Muscle layer of colon (tissue), 2 donors: ENCODE data around the gene WIPF3.

Source experiments
- H3K27ac ChIP-seq: one replicate; pipeline ENCODE4 v1.7.0; 2013; ENCODE audit warnings: low read depth, mild to moderate bottlenecking, low read length, moderate library complexity
- H3K27me3 ChIP-seq, 2 donors: one replicate each; pipeline ENCODE4 v1.7.0; 2013; ENCODE audit warnings: low read length in 2 of 2, mild to moderate bottlenecking in 2 of 2; ENCODE audit not compliant: insufficient read depth in 2 of 2, control insufficient read depth in 1 of 2
- H3K36me3 ChIP-seq: one replicate; pipeline ENCODE4 v1.7.0; 2013; ENCODE audit warnings: mild to moderate bottlenecking, low read length; ENCODE audit not compliant: insufficient read depth
- H3K4me1 ChIP-seq: one replicate; pipeline ENCODE4 v1.7.0; 2013; ENCODE audit warnings: mild to moderate bottlenecking, low read length; ENCODE audit not compliant: insufficient read depth
- H3K4me3 ChIP-seq, 2 donors: one replicate each; pipeline ENCODE4 v1.7.0; 2013; ENCODE audit warnings: low read length in 2 of 2, low read depth in 1 of 2, mild to moderate bottlenecking in 1 of 2, moderate library complexity in 1 of 2
- H3K9ac ChIP-seq: one replicate; pipeline ENCODE4 v1.7.0; 2013; ENCODE audit warnings: low read length
- H3K9me3 ChIP-seq: one replicate; pipeline ENCODE4 v1.7.0; 2013; ENCODE audit warnings: mild to moderate bottlenecking, low read length
- donor health status: abdominal sarcoma.
- donor health status: Adenocarcinoma of cecum.

WIPF3 gene

DNA sequence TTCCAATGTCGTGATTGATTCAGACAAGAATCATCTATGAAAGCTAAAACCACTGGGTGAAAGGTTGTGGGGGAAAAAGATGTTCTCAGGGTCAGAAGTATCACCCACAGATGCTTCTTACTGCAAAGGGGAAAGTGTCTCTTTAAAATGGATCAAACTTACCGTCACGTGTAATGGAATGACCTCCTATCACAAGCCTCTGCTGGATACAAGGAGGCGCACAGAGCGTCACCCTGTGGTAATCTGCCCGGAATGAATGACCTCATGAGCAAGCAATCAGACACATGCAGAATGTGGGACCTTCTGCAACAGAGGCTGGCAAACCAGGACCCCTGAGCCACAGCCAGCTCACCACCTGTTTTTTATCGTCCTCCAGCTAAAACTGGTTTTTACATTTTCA is 33.0 kb downstream of the WIPF3 start:
- Histone ChIP-seq H3K36me3 (no peaks in the 10 kb centered on the region), H3K27ac (no peak overlapping the region), H3K9me3 (no peaks in the 10 kb centered on the region), H3K27me3 (no peaks in the 10 kb centered on the region), H3K9ac (no peak overlapping the region), H3K4me3 (no peak overlapping the region), H3K4me1 (no peaks in the 10 kb centered on the region)

DNA sequence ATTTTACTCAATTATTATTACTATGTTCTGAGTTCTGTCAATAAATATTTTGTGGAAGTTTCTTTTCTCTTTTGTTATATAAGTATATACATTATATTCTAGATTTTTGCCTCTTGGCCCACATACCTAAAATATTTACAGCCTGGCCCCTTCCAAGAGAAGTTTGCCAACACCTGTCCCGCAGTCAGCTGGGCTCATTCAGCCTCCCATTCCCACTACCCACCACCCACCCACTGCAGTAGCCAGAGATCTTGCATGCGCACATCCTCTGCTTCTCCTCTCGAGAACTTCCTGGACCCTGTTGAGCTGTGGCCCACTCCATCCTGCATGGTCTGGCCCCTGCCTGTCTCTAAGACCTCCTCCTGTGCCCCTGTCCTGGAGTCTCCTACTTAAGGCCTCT is 33.6 kb downstream of the WIPF3 start:
- no peaks in the 10 kb centered on the region for H3K27me3 ChIP-seq
- H3K36me3 ChIP-seq, result no peaks in the 10 kb centered on the region
- H3K4me1 ChIP-seq, result no peaks in the 10 kb centered on the region
- no peak overlapping the region for H3K27ac ChIP-seq
- no peak overlapping the region for H3K4me3 ChIP-seq
- no peaks in the 10 kb centered on the region for H3K9me3 ChIP-seq
- no peak overlapping the region for H3K9ac ChIP-seq

DNA sequence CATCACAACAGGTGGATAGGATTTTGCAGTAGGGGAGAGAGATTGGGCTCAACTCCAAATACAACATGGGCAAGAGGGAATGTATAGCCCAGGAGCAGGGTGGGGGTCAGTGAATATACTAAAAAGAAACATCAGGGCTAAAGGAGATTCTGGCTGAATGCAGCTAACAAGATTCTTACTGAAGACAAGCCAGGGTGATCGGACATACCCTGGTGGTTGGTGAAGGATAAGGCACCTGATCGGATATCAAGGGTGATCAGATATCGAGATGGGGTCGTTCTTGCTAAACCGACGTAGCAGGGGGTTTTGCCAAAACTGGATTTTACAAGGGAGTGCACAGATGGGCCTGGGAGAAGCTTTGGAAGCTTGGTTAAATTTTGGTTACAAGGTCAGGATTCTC is 34.4 kb downstream of the WIPF3 start:
- no peak overlapping the region for H3K9ac ChIP-seq
- H3K36me3 ChIP-seq, result no peaks in the 10 kb centered on the region
- H3K27me3 ChIP-seq, result no peaks in the 10 kb centered on the region
- H3K9me3 ChIP-seq, result no peaks in the 10 kb centered on the region
- H3K4me1 ChIP-seq, result no peaks in the 10 kb centered on the region
- H3K4me3 ChIP-seq, result no peak overlapping the region
- no peak overlapping the region for H3K27ac ChIP-seq

DNA sequence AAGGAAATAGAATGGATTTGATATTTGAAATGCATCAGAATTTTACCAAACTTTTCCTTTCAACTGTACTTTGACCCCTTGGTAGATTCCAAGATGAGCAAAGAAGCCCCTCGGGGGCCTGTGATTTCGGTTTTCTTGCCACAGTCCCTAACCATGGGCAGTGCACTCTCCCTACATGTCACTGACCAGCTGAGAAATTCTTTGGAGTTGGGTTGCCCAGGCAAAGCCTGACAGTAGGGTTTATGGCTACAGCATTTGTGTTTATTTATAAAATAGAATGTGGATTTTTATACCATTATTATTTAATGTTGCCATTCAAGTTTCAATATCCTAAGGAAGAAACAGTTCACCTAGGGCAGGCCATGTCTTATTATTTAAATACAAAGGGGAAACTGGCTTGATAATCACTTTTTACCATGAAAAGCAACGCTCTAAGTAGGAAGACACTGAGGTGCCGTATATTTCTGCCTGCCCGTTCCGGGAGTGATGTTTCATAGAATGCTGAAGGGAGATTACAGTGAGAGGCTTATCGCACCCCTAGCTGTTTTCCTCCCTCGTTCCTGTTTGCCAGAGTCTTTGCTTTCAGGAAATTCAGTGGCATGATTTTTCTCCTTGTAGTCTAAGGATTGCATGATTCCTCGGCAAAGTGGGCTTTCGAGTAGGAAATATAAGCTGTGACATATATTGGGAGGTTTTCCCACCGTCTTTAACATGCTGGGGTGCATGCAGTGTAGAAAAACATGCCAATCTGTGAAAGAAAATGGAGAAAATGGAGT is 35.8 kb downstream of the WIPF3 start:
- no peaks in the 10 kb centered on the region for H3K4me1 ChIP-seq
- H3K4me3 ChIP-seq, result no peak overlapping the region

DNA sequence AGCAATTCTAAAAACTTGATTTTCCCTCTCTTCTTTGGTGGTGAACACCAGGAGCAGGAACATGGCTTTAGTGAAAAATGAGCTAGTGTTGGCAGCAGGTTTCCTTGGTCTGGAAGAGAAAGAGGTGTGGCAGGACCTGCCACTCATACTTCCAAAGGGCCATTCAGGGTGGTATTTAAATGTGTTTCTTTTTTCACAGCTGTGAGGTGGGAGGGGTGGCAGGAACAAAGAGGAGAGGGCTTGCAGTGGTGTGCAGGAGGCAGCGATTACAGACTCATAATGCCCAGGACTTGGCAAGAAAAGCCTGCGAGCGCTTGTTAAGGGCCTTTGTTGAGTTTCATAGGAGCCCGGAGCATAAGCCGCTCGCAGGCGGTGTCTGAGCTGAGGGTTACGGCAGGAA is 36.8 kb downstream of the WIPF3 start:
- no peaks in the 10 kb centered on the region for H3K4me1 ChIP-seq
- no peaks in the 10 kb centered on the region for H3K36me3 ChIP-seq
- no peaks in the 10 kb centered on the region for H3K27me3 ChIP-seq
- H3K9ac ChIP-seq, result no peak overlapping the region
- H3K27ac ChIP-seq, result no peak overlapping the region
- H3K9me3 ChIP-seq, result no peaks in the 10 kb centered on the region
- no peak overlapping the region for H3K4me3 ChIP-seq

More for the DNA sequence above, 35.8 kb downstream of the WIPF3 start:
- Histone ChIP-seq H3K36me3 (no peaks in the 10 kb centered on the region), H3K27me3 (no peaks in the 10 kb centered on the region), H3K9ac (no peak overlapping the region), H3K9me3 (no peaks in the 10 kb centered on the region), H3K27ac (no peak overlapping the region)

DNA sequence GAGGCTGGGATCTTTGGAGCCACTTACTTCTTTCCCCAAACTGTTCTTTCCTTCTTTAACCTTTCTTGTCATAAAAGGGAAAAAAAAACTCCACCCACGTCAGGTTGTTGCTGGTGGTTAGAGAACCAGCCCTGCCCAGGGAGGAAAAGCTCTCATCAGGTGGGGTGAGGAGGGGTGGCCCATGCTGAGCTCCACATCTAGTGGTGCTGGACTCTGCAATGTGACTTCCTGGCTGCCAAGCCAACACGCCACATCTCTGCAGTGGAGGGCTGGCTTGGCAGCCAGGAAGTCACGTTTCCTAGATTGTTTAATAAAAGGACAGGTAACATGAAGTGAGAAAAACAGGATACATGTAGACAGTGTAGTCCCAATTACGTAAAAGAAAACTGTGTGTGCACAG is 37.4 kb downstream of the WIPF3 start:
- Histone ChIP-seq H3K27me3 (no peaks in the 10 kb centered on the region), H3K27ac (no peak overlapping the region), H3K4me3 (no peak overlapping the region), H3K9me3 (no peaks in the 10 kb centered on the region), H3K9ac (no peak overlapping the region), H3K4me1 (no peaks in the 10 kb centered on the region), H3K36me3 (no peaks in the 10 kb centered on the region)

DNA sequence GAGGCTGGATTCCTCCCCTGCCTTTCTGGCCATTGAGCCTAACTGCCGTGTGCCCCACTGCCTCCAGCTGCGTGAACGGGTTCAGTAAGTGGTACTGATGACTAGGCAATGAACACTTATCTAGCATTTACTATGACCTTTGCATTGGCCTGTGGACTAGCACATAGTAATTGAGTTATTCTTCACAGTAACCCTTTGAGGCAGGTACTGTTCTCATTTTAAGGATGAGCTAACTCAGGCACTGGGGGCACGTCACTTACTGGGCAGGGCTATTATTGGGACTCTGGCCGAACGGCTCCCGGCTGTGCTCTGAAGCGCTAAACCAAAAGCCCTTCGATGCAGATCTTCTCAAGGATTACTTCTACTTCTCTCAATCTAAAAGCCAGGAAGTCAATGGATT is 38.3 kb downstream of the WIPF3 start:
- no peak overlapping the region for H3K4me3 ChIP-seq
- no peaks in the 10 kb centered on the region for H3K36me3 ChIP-seq
- no peaks in the 10 kb centered on the region for H3K27me3 ChIP-seq
- H3K9me3 ChIP-seq, result no peaks in the 10 kb centered on the region
- H3K9ac ChIP-seq, result no peak overlapping the region
- H3K4me1 ChIP-seq, result no peaks in the 10 kb centered on the region
- H3K27ac ChIP-seq, result no peak overlapping the region

DNA sequence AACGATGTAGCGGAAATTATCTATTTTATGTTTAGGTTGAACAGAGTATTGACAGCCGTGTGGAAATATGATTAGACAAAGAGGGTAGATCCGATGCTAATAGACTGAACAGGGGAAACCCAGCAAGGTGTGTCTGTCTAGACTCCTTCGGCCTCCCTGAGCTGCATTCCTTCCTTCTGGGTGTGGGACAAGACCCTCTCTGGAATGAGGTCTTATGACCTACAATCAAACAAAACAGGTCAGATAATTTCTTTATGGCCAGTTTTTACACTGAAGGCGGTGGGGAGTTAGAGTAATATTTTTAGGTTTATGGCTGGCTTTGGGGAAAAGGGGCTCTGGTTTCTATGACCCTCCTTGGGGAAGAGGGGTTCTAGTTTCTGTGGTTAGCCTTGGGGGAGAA is 41.2 kb downstream of the WIPF3 start:
- Histone ChIP-seq H3K27ac (no peak overlapping the region), H3K9me3 (no peaks in the 10 kb centered on the region)

DNA sequence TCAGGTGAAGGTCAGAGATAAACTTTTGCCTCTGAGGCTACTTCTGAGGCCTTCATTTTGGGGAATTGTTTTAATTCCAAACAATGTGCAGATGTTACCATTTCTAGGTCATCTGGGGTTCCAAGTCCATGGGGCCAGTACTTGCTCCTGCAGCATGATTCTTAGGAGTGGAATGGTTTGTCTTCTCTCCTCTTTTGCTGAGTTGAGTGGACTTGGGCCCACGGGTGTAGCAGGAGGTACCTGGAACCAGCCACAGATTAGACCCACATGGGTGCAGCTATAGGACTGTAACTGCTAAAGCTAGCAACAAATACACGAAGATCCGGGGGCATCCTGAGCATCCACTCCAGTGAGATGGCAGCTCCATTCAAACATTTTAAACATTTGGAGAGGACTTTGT is 41.6 kb downstream of the WIPF3 start:
- Histone ChIP-seq H3K9me3 (no peaks in the 10 kb centered on the region), H3K9ac (no peak overlapping the region), H3K4me3 (no peak overlapping the region), H3K27me3 (no peaks in the 10 kb centered on the region), H3K4me1 (no peaks in the 10 kb centered on the region), H3K36me3 (no peaks in the 10 kb centered on the region), H3K27ac (no peak overlapping the region)

More for the DNA sequence above, 41.2 kb downstream of the WIPF3 start:
- no peaks in the 10 kb centered on the region for H3K27me3 ChIP-seq
- no peak overlapping the region for H3K9ac ChIP-seq
- H3K4me3 ChIP-seq, result no peak overlapping the region
- H3K4me1 ChIP-seq, result no peaks in the 10 kb centered on the region
- no peaks in the 10 kb centered on the region for H3K36me3 ChIP-seq

DNA sequence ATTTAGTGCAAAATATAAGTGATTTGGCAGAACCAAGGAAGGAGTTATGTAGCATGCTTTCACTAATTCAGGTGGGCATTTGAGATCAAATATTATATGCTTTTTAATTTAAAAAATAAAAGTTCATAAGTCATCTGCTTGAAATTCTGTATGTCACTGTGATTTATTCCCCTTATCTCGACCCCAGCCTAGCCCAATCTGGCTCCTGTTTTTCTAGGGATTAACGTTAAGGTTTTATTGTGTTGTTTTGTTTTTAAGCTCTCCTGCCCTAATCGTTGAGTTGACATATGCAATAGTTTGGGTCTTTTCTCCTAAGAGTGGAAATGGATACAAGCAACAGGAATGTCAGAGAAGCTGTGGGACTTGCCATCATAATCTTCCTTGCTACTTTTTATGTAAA is 42.6 kb downstream of the WIPF3 start:
- H3K36me3 ChIP-seq, result no peaks in the 10 kb centered on the region
- no peaks in the 10 kb centered on the region for H3K4me1 ChIP-seq
- no peaks in the 10 kb centered on the region for H3K9me3 ChIP-seq
- no peaks in the 10 kb centered on the region for H3K27me3 ChIP-seq
- H3K9ac ChIP-seq, result no peak overlapping the region
- no peak overlapping the region for H3K4me3 ChIP-seq
- no peak overlapping the region for H3K27ac ChIP-seq

DNA sequence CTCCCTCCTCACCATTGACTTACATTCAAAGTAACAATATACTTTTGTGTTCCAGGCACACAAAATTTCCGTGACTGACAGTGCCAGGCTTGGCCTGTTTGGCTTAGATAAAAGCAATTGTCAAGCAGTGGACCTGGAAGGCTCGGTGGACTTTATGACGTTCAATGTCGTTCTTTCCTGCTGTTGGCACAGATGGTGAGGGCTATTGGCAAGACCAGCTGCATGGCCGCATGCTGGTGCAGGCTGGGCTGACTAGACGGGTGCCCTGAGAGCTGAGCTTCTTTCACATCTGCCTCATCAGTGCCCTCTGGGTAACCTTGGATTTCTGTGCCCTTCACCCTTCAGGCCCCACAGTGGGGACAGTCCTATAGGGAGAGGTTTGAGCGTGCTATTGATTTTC is 45.2 kb downstream of the WIPF3 start:
- Histone ChIP-seq H3K9ac (no peak overlapping the region), H3K27ac (no peak overlapping the region)

DNA sequence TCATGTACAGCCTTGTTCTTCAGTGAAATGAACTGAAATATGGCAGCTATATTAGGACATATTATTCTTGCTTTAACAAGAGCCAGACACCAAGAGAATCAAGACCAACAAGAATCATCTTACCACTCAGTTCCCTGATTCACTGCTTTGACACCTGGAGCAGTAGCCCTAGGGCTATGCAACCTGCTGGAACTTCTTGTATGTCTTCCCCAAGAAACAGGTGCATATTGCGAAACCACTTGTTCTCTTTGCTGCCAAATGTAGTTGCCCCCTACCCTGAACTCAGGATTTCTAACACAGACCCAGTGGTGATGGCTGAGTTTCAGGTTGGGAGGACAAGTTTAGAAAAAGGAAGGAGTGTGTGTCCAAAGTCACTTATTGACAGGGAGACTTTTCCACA is 46.1 kb downstream of the WIPF3 start:
- H3K4me3 ChIP-seq, result no peak overlapping the region
- no peak overlapping the region for H3K27ac ChIP-seq
- no peaks in the 10 kb centered on the region for H3K27me3 ChIP-seq
- no peaks in the 10 kb centered on the region for H3K4me1 ChIP-seq
- no peak overlapping the region for H3K9ac ChIP-seq
- H3K36me3 ChIP-seq, result no peaks in the 10 kb centered on the region
- H3K9me3 ChIP-seq, result no peaks in the 10 kb centered on the region

More for the DNA sequence above, 45.2 kb downstream of the WIPF3 start:
- Histone ChIP-seq H3K4me1 (no peaks in the 10 kb centered on the region), H3K4me3 (no peak overlapping the region), H3K36me3 (no peaks in the 10 kb centered on the region), H3K9me3 (no peaks in the 10 kb centered on the region), H3K27me3 (no peaks in the 10 kb centered on the region)
